Fibroblast of lung (primary cell): ENCODE results near the gene ATP9B. TPM values are rescaled to one million over a fixed set of nuclear protein-coding genes. Genes with fewer than 3 reads are reported as not detected.

Source experiments
- DNase-seq, 2 donors: peaks; one replicate each; pipeline versions ENCODE4 v3.0.0 to v3.0.0-alpha.2; 2010; ENCODE audit warnings: low read depth in 2 of 2
- H2AFZ ChIP-seq: 2 replicates; pipeline ENCODE4 v1.5.1; 2012; ENCODE audit warnings: low read length, control low read depth, inconsistent platforms
- H3K27ac ChIP-seq: 2 replicates; pipeline ENCODE4 v1.5.1; 2011; ENCODE audit warnings: low read length, control low read depth; ENCODE audit not compliant: insufficient read depth
- H3K27me3 ChIP-seq: 2 replicates; pipeline ENCODE4 v1.5.1; 2011; ENCODE audit warnings: mild to moderate bottlenecking, low read length; ENCODE audit not compliant: control insufficient read depth, insufficient read depth
- H3K36me3 ChIP-seq: 2 replicates; pipeline ENCODE4 v1.5.1; 2011; ENCODE audit warnings: low read length; ENCODE audit not compliant: control insufficient read depth, insufficient read depth
- H3K4me1 ChIP-seq: 2 replicates; pipeline ENCODE4 v1.5.1; 2011; ENCODE audit warnings: low read length; ENCODE audit not compliant: control insufficient read depth, insufficient read depth; ENCODE audit errors: extremely low read depth
- H3K4me2 ChIP-seq: 2 replicates; pipeline ENCODE4 v1.5.1; 2011; ENCODE audit warnings: low read length, control low read depth; ENCODE audit not compliant: insufficient read depth; ENCODE audit errors: extremely low read depth
- H3K4me3 ChIP-seq, 4 experiments: fragments of 200-600 bp in 1 of 4; sonication (generic) in 1 of 4; replicated peaks in 1 of 4; 2 replicates each; pipeline ENCODE4 v1.5.1; 2011 to 2016; ENCODE audit warnings: low read length in 4 of 4, low read depth in 3 of 4, mild to moderate bottlenecking in 3 of 4, control low read depth in 2 of 4, inconsistent platforms in 1 of 4, mixed read lengths in 1 of 4; ENCODE audit not compliant: insufficient read depth in 1 of 4; ENCODE audit errors: control extremely low read depth in 1 of 4
- H3K79me2 ChIP-seq: 2 replicates; pipeline ENCODE4 v1.5.1; 2012; ENCODE audit warnings: mild to moderate bottlenecking, low read length, inconsistent platforms; ENCODE audit not compliant: control insufficient read depth, insufficient read depth
- H3K9ac ChIP-seq: 2 replicates; pipeline ENCODE4 v1.5.1; 2011; ENCODE audit warnings: mild to moderate bottlenecking, low read length, control low read depth; ENCODE audit not compliant: insufficient read depth
- H3K9me3 ChIP-seq: 2 replicates; pipeline ENCODE4 v1.5.1; 2012; ENCODE audit warnings: low read depth, low read length; ENCODE audit not compliant: control insufficient read depth, insufficient read depth
- H4K20me1 ChIP-seq: 2 replicates; pipeline ENCODE4 v1.5.1; 2011; ENCODE audit warnings: low read length; ENCODE audit not compliant: control insufficient read depth, insufficient read depth; ENCODE audit errors: extremely low read depth
- EZH2 ChIP-seq: IDR thresholded peaks from 2 replicates; pipeline ENCODE4 v1.5.1; 2012; ENCODE audit warnings: low read length, control low read depth, mild to moderate bottlenecking; ENCODE audit errors: missing control alignments
- polyA plus RNA-seq, 2 donors: library from polyadenylated mRNA; depleted of rRNA in 1 of 2; stranded (reverse) in 1 of 2; unstranded in 1 of 2; fragments of >200 nt; gene quantifications; 2 replicates each; pipeline ENCODE4 v1.2.1, GENCODE V29; 2011 to 2012; ENCODE audit warnings: missing spikeins in 1 of 2
- total RNA-seq: library from RNA; depleted of rRNA; stranded (reverse); fragments of >200 nt; gene quantifications from 2 replicates; pipeline ENCODE4 v1.2.1, GENCODE V29; 2014
- TF ChIP-seq, protein P1 (sequence below), 2 donors: IDR thresholded peaks in 1 of 2; conservative IDR thresholded peaks in 1 of 2; 1 replicate in 1 of 2; 2 replicates in 1 of 2; pipeline ENCODE4 v1.5.1; 2011 to 2012; ENCODE audit warnings: low read length in 2 of 2, control low read depth in 1 of 2, inconsistent platforms in 1 of 2, low read depth in 1 of 2, mild to moderate bottlenecking in 1 of 2

Gene ATP9B
- total and polyA plus RNA-seq, 2 donors (not counting 1 experiment from before 2014, with no cell fraction given): 11.2 to 27.7 TPM

GRCh38 chr18:79102886-79103285 lies 33.7 kb downstream of the ATP9B start:
- no peak overlapping the region for H3K4me2 ChIP-seq
- H3K27ac ChIP-seq: no peak overlapping the region
- H3K27me3 ChIP-seq: no peaks in the 10 kb centered on the region
- no peak overlapping the region for H3K9ac ChIP-seq
- H3K79me2 ChIP-seq: peaks cover 3% of the 10 kb centered on the region
- TF ChIP-seq, protein P1, sequence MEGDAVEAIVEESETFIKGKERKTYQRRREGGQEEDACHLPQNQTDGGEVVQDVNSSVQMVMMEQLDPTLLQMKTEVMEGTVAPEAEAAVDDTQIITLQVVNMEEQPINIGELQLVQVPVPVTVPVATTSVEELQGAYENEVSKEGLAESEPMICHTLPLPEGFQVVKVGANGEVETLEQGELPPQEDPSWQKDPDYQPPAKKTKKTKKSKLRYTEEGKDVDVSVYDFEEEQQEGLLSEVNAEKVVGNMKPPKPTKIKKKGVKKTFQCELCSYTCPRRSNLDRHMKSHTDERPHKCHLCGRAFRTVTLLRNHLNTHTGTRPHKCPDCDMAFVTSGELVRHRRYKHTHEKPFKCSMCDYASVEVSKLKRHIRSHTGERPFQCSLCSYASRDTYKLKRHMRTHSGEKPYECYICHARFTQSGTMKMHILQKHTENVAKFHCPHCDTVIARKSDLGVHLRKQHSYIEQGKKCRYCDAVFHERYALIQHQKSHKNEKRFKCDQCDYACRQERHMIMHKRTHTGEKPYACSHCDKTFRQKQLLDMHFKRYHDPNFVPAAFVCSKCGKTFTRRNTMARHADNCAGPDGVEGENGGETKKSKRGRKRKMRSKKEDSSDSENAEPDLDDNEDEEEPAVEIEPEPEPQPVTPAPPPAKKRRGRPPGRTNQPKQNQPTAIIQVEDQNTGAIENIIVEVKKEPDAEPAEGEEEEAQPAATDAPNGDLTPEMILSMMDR (conservative IDR thresholded peaks at IDR 0.05 in 1 of 2, IDR thresholded peaks at IDR 0.05 in 1 of 2; ENCODE audit: low read depth in 1 of 2, low read length in 2 of 2): no peak
- TF ChIP-seq EZH2: no peak
- no peak overlapping the region for H2AFZ ChIP-seq
- no peaks in the 10 kb centered on the region for H4K20me1 ChIP-seq
- H3K4me3 ChIP-seq: no peak overlapping the region
- no peaks in the 10 kb centered on the region for H3K4me1 ChIP-seq
- no peak for DNase-seq
- H3K36me3 ChIP-seq: no peaks in the 10 kb centered on the region
- H3K9me3 ChIP-seq: no peaks in the 10 kb centered on the region

GRCh38 chr18:79104137-79104536 lies 34.9 kb downstream of the ATP9B start:
- H3K4me3 ChIP-seq: no peak overlapping the region
- H4K20me1 ChIP-seq: no peaks in the 10 kb centered on the region
- H3K27ac ChIP-seq: no peak overlapping the region
- no peak for TF ChIP-seq EZH2
- TF ChIP-seq, protein P1 (conservative IDR thresholded peaks at IDR 0.05 in 1 of 2, IDR thresholded peaks at IDR 0.05 in 1 of 2; ENCODE audit: low read depth in 1 of 2, low read length in 2 of 2): no peak
- DNase-seq: no peak
- H3K9ac ChIP-seq: no peak overlapping the region
- H3K27me3 ChIP-seq: no peaks in the 10 kb centered on the region
- no peaks in the 10 kb centered on the region for H3K4me1 ChIP-seq
- H3K4me2 ChIP-seq: no peak overlapping the region
- H2AFZ ChIP-seq: no peak overlapping the region
- H3K9me3 ChIP-seq: no peaks in the 10 kb centered on the region
- no peaks in the 10 kb centered on the region for H3K36me3 ChIP-seq
- peaks cover 3% of the 10 kb centered on the region for H3K79me2 ChIP-seq

DNA sequence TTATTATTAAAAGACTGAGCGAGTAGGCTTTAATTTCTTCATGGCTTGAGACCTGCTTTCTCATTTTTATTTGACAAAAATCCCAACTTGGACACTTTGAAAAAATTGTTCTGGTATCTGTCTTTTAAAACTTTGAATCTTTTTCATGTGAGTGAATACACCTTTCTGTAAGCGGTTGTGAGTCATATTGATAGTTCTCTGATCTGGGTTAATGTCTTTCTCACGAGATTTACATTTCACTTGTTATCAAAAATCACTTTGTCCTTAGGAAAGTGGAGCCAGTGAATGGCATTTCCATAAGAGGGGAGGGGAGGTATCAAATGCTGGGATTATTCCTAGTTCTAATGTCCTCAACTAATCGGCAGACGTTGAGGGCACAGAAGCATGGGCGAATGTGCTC lies 36.3 kb downstream of the ATP9B start:
- H3K4me3 ChIP-seq: no peak overlapping the region
- H3K27ac ChIP-seq: no peak overlapping the region
- TF ChIP-seq EZH2: no peak
- TF ChIP-seq, protein P1 (conservative IDR thresholded peaks at IDR 0.05 in 1 of 2, IDR thresholded peaks at IDR 0.05 in 1 of 2; ENCODE audit: low read depth in 1 of 2, low read length in 2 of 2): no peak
- no peak overlapping the region for H3K4me2 ChIP-seq
- no peaks in the 10 kb centered on the region for H3K4me1 ChIP-seq
- H2AFZ ChIP-seq: no peak overlapping the region
- H3K27me3 ChIP-seq: no peaks in the 10 kb centered on the region
- H3K9me3 ChIP-seq: no peaks in the 10 kb centered on the region
- peaks cover 3% of the 10 kb centered on the region for H3K79me2 ChIP-seq
- DNase-seq: no peak
- no peak overlapping the region for H3K9ac ChIP-seq
- H3K36me3 ChIP-seq: no peaks in the 10 kb centered on the region
- H4K20me1 ChIP-seq: no peaks in the 10 kb centered on the region
